ENCODE data around the gene CPN1.

DNA sequence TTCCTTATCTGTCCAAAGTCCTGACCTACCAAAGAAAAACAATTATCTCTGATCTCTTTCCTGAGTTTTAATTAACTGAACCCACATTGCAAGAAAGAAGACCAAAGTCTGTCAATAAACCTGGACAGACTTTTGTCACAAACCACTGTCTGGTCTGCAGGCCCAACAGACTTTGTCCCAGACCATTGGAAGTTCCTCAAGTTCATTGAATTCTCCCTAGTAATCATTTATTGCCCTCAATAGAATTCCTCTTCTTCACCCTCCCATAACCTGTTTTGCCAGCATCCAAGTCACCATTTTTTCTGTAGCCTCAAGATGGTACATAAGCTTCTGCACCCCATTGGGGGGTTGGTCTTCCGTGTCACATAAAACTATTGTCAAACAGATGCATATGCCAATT is 68.0 kb downstream of the CPN1 start:
- TF ChIP-seq, protein P1, sequence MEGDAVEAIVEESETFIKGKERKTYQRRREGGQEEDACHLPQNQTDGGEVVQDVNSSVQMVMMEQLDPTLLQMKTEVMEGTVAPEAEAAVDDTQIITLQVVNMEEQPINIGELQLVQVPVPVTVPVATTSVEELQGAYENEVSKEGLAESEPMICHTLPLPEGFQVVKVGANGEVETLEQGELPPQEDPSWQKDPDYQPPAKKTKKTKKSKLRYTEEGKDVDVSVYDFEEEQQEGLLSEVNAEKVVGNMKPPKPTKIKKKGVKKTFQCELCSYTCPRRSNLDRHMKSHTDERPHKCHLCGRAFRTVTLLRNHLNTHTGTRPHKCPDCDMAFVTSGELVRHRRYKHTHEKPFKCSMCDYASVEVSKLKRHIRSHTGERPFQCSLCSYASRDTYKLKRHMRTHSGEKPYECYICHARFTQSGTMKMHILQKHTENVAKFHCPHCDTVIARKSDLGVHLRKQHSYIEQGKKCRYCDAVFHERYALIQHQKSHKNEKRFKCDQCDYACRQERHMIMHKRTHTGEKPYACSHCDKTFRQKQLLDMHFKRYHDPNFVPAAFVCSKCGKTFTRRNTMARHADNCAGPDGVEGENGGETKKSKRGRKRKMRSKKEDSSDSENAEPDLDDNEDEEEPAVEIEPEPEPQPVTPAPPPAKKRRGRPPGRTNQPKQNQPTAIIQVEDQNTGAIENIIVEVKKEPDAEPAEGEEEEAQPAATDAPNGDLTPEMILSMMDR (conservative IDR thresholded peaks at IDR 0.05; ENCODE audit: low read length), result no peak
- TF ChIP-seq EZH2phosphoT487 (IDR thresholded peaks at IDR 0.05; ENCODE audit: borderline replicate concordance), result no peak
